CD1c-positive myeloid dendritic cell (primary cell): ENCODE measurements around the gene COLGALT1.

Source experiments
- DNase-seq: peaks from one replicate; pipeline ENCODE4 v3.0.0-alpha.2; 2016; ENCODE audit errors: extremely low spot score

COLGALT1 gene

GRCh38 chr19:17623224-17623935, 67.9 kb downstream of the COLGALT1 start:
- no peak for DNase-seq

- no peak for DNase-seq
These were observed 69.0 kb downstream of the COLGALT1 start for GRCh38 chr19:17624314-17624991.

GRCh38 chr19:17625043-17625442, 69.6 kb downstream of the COLGALT1 start:
- DNase-seq, result no peak

- DNase-seq, result no peak
These were observed 70.5 kb downstream of the COLGALT1 start for GRCh38 chr19:17625980-17626379.

GRCh38 chr19:17626456-17627015, 71.1 kb downstream of the COLGALT1 start:
- no peak for DNase-seq

- no peak for DNase-seq
These were observed 71.7 kb downstream of the COLGALT1 start for GRCh38 chr19:17627161-17627560.

- no peak for DNase-seq
These were observed 72.5 kb downstream of the COLGALT1 start for GRCh38 chr19:17627921-17628320.

GRCh38 chr19:17629760-17630159, 74.3 kb downstream of the COLGALT1 start:
- no peak for DNase-seq

GRCh38 chr19:17632577-17632976, 77.1 kb downstream of the COLGALT1 start:
- DNase-seq, result no peak
